ENCODE measurements around the gene PRR20B.
"Not testable (repeated sequence)": the region's sequence is repeated elsewhere in the genome, so short reads cannot be mapped to it uniquely, and the experiment has no call there.

The PRR20B gene

GRCh38 chr13:57147188-57147587 is at the start of gene PRR20B:
PRR20B (plus strand) TSS chr13:57147488; CDS start chr13:57147875, 387 bp downstream.
- DNase-seq (ENCODE audit: low read depth), result not testable (repeated sequence)

- DNase-seq (ENCODE audit: low read depth), result no peak
Measured at GRCh38 chr13:57114945-57115344, 32.3 kb upstream of the PRR20B start.

- DNase-seq (ENCODE audit: low read depth), result no peak
Measured at GRCh38 chr13:57123681-57124080, 23.6 kb upstream of the PRR20B start.

- no peak for DNase-seq (ENCODE audit: low read depth)
Measured at GRCh38 chr13:57128909-57129308, 18.4 kb upstream of the PRR20B start.

GRCh38 chr13:57136093-57136492 is 11.2 kb upstream of the PRR20B start:
- DNase-seq (ENCODE audit: low read depth), result no peak

GRCh38 chr13:57137585-57137984 is 9.7 kb upstream of the PRR20B start:
- no peak for DNase-seq (ENCODE audit: low read depth)

- DNase-seq (ENCODE audit: low read depth), result no peak
Measured at GRCh38 chr13:57138988-57139387, 8.3 kb upstream of the PRR20B start.

- DNase-seq (ENCODE audit: low read depth), result not testable (repeated sequence)
Measured at GRCh38 chr13:57139781-57140180, 7.5 kb upstream of the PRR20B start.

GRCh38 chr13:57140235-57140968 is 6.9 kb upstream of the PRR20B start, which contains the start of gene PRR20A:
PRR20A (plus strand) TSS chr13:57140918; CDS start chr13:57141305, 387 bp downstream.
- DNase-seq (ENCODE audit: low read depth), result not testable (repeated sequence)

- DNase-seq (ENCODE audit: low read depth), result not testable (repeated sequence)
Measured at GRCh38 chr13:57148106-57148505, 818 bp downstream of the PRR20B start.

GRCh38 chr13:57153761-57154160 is 6.5 kb downstream of the PRR20B start, which contains the start of gene PRR20C:
PRR20C (plus strand) TSS chr13:57154061; CDS start chr13:57154448, 387 bp downstream.
- DNase-seq (ENCODE audit: low read depth), result not testable (repeated sequence)

- DNase-seq (ENCODE audit: low read depth), result not testable (repeated sequence)
Measured at GRCh38 chr13:57160332-57160731, 13.0 kb downstream of the PRR20B start, which contains the start of gene PRR20D. PRR20D (plus strand) TSS chr13:57160632; CDS start chr13:57161019, 387 bp downstream.

- DNase-seq (ENCODE audit: low read depth), result not testable (repeated sequence)
Measured at GRCh38 chr13:57166897-57167296, 19.6 kb downstream of the PRR20B start, which contains the start of gene PRR20E. PRR20E (plus strand) TSS chr13:57167197; CDS start chr13:57167584, 387 bp downstream.

GRCh38 chr13:57191667-57192066 is 44.4 kb downstream of the PRR20B start:
- no peak for DNase-seq (ENCODE audit: low read depth)
